Hematopoietic multipotent progenitor cell (in vitro differentiated cells): Measurements from ENCODE around the gene SLC16A3. TPM values are rescaled to one million over a fixed set of nuclear protein-coding genes. Genes with fewer than 3 reads are reported as not detected.
A peak's percentile ranks its signal among the peaks of the same experiment; 100 is the strongest.
"Not testable (repeated sequence)": the region's sequence is repeated elsewhere in the genome, so short reads cannot be mapped to it uniquely, and the experiment has no call there.

Source experiments
- DNase-seq, 3 donors: peaks; one replicate each; pipeline ENCODE4 v3.0.0-alpha.2; 2011 to 2015; ENCODE audit warnings: low read depth in 2 of 3, low spot score in 2 of 3
- total RNA-seq: library from RNA; depleted of rRNA; stranded (reverse); fragments of >200 nt; gene quantifications from one replicate; pipeline ENCODE4 v1.2.3, GENCODE V29; 2012

SLC16A3 gene
- total RNA-seq, 1 donor, result 65.4 TPM

DNA sequence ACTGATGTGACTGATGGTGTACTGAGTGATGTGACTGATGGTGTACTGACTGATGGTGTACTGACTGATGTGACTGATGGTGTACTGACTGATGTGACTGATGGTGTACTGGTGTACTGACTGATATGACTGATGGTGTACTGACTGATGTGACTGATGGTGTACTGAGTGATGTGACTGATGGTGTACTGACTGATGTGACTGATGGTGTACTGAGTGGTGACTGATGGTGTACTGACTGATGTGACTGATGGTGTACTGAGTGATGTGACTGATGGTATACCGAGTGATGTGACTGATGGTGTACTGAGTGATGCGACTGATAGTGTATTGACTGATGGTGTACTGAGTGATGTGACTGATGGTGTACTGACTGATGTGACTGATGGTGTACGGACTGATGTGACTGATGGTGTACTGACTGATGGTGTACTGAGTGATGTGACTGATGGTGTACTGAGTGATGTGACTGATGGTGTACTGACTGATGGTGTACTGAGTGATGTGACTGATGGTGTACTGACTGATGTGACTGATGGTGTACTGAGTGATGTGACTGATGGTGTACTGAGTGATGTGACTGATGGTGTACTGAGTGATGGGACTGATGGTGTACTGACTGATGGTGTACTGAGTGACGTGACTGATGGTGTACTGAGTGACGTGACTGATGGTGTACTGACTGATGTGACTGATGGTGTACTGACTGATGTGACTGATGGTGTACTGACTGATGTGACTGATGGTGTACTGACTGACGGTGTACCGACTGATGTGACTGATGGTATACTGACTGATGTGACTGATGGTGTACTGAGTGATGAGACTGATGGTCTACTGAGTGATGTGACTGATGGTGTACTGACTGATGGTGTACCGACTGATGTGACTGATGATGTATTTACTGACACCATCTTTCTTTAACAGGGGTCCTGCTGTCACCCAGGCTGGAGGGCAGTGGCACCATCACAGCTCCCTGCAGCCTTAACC lies 31.4 kb downstream of the SLC16A3 start:
- not testable (repeated sequence) for DNase-seq

DNA sequence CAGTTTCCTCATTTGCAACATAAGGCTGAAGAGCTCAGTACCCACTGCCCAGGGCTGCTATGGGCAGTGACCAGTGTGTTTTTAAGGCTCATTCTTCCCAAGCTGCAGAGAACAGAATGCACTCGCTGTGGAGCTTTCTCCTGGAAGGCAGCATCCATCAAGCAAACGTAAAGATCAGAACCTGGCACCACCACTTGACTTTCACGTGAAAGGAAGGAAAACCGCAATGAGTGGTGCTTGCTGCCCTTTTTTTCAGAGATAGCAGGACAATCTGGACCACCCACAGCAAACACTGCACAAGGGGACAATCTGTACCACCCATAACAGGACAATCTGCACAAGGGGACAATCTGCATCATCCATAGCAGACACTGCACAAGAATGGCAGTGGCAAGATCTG lies 33.5 kb downstream of the SLC16A3 start:
- DNase-seq, result no peak

DNA sequence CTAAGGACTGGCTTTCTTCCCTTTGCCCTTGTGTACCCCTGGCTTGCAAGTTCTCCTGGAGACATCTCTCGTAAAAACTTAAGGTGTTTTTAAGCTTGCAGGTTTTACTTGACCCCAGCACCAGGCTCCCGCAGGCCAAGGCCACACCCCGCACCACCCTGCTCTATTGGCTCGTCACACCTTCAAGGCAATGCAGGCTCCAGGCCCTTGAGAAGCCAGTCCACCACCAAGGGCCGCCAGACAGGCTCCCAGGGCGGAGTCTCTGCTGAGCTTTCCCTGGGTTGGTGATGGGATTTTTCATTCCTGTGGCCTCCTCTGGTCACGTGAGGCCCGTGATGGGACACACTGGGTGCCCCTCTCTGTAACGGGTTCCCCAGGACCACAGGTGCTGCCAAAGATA lies 34.8 kb downstream of the SLC16A3 start:
- DNase-seq, result no peak

DNA sequence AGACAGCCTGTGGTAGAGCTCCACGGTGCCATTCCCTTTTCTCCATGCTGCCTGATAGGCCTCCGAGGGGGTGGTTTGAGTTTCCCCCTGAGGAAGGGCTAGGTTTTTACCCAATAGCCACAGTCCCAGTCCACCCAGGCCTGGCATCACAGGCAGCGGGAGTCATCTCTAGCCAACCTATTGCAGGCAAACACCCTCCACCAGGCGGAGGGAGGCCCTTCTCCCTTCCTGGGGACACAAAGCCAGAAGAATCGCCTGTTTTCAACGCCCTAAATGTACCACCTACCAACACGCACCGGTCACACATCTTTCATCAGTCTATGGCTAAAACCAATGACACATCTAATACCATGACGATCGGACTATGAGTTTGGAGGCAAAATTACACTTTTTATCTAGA lies 37.3 kb downstream of the SLC16A3 start:
- DNase-seq, result no peak

DNA sequence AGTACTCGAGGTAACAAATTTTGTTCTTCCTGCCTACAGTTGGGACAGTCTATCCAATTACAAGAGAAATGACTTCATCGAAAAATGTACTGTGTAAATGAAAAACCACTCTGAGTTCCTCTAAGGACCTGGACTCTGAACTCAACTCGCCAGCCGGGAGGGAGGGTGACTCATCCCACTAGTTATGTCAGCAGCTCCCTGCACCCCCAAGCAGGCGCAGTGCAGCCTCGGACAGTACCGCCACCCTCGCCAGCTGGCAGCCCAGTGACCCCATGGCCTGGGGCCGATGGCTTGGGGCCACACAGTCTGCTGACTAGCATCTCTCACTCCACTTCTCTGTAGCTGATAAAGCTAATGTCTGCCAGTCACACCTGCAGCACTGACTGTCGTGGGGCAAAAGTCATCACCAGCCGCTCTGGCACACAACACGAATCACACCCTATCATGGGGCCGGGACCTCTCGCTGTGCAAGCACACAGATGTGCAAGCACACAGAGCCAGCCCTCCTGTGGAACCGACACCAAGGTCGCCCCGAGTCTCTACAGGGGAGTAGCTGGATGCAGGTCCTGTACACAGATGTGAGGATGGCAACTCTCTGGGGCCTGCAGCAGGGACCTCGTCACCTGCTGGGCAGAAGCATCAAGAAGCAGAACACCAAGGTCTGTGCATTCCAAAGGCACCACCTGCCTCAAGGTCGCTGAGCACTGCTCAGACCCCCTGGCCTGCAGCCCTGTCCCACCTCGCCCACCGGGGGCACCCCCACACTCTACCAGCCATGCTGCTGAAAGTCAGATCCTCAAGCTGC lies 38.9 kb downstream of the SLC16A3 start:
- DNase-seq, result peak in 2 of 3 donors; percentile 55 to 56

DNA sequence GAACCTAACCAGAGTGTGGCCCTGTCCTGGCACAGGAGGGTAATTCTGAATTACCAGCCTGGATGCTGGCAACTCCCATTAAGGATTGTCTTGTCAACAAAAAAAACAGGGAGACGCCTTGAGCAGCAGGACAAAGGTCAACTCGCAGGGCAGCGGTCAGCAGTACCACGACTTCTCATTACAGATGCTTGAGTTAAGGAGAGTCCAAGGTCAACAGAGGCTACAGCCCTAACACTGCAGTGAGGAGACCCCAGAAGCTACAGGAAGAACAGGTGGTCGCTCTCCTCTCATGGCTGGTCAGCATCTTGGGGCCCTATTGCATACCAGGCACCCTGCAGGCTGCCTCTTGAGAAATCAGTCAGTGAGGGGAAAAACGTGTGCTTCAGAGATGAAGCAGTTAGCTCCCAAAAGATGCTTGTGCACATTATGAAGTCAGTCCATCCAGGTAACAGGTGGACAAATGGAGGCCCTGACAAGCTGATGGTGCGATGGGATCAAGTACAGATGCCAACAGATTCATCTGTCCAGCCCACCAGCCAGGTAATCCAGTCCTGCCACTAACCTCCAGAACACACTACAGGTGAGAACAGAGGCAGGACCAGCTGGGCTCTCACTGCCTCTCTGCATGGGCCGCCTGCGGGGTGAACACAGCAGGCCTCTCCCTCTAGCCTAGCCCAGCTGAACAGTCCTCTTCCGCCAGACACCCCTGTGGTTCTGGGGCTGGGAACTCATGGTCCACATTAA lies 40.5 kb downstream of the SLC16A3 start:
- no peak for DNase-seq

DNA sequence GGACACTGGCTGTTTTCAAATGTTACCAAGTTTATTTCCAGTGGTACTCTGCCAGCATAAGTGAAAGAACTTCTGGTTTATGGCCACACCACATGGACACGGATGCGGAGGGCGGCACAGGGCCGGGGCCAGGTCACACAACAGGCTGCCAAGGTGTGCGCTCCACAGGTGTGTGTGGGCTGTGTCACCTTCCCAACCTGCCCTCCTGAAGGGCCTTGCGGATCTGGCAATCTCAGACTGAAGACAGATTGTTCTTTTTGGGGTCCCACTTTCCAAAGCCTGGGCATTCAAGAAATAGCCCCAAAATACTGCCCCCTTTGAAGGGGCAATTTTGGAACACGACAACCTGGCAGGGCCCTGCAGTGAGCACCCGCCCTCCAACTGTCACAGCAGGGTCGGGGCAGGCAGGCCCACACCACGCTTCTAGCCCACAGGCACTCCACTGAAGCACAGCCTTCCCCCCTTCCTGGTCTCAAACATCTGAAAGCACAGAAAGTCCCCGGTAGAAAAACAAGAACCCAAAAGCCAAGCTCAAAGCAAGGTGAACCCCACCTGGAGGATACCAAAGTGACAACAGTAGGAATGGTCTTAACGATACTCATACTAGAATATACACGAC lies 41.1 kb downstream of the SLC16A3 start:
- no peak for DNase-seq

DNA sequence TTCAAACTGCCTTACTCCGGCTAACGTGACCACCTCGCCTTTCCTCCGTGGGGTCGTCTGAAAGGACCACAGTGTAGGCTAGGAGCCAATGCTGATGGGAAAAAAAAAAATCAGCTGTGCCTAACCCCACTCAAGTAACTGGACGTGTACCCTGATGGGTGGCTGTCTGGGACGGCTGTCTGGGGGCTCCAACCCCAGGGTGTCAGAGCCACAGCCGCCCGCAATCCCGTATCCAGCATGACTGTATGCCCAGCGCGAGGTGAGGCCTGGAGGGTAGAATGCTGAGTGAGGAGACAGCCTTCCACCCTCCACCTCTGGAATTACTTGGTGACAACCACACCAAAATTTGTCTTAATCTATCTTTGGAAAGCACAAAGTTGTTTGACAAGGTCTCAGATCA lies 41.8 kb downstream of the SLC16A3 start:
- no peak for DNase-seq

DNA sequence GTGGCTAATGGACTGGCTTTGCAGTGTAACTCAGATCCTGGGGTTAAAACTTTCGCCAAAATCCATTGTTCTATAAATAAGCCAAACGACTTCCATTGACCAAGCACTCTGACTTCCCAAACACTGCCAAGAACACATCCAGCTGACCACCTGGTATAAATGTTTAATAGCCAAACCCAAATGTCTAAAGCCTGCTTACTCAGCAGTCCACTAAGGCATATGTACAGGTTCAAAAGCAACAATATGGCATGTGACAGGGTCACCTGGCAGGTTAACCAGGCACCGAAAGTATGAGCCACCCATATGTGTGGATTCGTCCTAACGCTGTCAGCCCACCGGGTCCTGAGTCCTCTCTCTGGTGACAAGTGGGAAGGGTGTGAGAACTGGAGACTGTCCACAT lies 42.6 kb downstream of the SLC16A3 start:
- no peak for DNase-seq

DNA sequence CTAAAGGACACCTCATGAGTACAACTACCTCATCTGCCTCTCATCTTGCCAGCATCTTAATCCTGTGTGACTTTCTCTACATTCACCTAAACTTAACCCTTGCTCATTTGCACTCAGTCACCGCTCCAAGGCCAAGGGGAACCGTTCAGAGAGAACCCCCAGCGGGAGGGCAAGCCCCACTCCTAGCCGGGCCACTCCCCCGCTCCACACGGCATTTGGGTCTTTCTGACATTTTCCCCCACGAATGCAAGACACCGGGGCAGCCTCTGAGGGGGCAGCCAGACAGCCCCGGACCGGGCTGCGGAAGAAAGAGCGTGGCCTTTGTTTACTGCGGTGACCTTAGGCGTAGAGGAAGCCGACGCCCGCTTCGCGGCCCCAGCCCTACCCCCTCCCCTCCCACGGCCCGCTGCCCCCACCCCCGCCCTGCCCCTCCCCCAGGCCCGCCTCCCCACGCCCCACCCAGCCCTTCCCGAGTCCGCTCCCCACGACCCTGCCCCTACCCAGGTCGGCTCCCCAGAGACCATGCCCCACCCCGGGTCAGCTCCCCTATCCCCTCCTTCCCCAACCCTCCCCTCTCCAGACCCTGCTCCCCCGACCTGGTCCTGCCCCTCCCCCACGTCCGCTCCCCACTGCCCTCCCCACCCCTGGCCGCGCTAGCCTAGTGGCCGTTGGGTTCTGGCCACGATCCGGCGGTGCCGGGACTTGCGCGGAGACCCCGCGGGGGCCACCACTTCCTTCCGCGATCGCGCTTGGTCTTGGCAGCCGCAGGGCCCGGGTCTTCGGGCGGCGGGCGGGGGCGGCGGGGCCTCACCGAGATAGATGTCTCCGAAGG lies 43.9 kb downstream of the SLC16A3 start:
- peak in 2 of 3 donors; percentile 29 to 42 for DNase-seq

DNA sequence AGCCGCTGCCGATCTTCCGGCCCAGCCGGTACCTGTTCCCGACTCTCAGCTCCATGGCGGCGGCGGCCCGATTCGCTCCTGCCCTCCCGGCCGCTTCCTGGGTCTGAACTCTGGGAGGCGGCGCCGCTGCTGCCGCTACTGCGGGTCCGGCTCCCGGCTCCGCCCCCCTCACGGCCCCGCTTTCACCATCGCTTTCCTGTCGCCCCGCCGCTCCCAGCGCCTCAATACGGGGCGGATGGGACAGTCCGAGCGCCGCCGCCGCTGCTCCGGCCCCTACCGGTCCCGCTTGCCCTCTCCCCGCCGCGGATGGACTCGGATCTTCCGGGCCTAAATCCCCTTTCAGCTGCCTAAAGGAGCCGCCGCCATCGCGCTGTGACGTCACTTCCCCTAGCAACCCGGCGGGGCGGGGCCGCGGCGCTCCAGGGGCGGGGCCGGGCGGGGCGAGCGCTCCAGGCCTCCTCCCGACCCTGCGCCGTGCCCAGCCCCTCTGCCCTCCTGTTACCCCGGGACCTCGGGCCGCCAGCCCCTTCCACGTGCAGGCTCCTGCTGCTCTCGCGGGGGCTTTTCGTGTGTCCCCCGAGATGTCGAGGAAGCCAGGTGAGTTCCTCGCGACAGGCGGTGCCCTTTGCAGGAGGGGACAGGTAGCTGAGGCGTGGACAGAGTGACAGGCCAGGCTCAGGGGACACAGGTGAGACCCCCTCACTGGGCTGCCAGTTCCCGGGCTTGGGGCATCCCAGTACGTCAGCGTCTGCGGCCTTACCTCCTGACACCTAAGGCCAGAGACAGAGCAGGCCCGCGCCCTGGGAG lies 44.7 kb downstream of the SLC16A3 start, which contains the start of gene CSNK1D:
TSS of gene CSNK1D (minus strand) at position 374 of the 807 bp plus-strand sequence. CDS start at position 55, 319 bp downstream.
- peak; percentile 90 to 94 (median 91) for DNase-seq

DNA sequence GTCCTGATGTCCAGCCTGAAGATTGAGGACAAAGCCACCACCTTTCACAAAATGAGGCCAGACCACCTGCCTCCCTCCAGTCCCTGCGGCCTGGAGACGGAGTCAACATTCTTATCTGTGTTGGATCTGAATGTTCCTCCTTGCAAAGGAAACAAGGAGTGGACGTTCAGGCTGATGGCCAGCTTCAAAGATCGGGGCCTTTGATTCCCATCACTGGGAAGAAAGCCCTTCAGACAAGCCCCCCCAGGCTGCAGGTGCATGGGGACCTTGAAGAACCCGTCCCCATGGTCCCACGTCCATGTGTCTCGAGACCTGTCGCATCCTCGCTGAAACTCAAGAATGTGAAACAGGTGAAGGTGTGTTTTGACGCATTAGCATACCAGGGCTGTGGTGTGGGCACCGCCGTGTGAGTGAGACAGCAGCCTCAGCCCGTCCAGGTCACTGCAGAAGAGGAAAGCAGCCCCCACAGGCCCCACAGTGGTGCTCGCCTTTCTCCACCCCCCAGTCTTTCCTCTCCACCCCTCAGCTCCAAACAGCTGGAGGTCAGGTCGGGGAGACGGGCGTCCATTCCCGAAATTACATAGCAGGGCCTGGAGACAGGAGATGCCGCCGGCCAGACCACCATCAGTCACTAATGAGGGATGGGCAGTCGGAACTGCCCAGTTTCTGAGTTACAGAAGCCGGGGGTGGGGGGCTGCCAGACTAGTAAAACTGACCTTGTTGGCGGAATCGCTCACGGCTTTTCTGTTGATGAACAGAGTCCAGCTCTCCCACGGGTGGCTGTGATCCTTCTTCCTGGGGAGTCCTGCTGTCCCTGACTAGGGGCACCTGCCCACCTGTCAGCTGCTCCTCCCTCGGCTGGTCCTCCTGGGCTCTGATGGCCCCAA lies 45.5 kb downstream of the SLC16A3 start:
- no peak for DNase-seq

DNA sequence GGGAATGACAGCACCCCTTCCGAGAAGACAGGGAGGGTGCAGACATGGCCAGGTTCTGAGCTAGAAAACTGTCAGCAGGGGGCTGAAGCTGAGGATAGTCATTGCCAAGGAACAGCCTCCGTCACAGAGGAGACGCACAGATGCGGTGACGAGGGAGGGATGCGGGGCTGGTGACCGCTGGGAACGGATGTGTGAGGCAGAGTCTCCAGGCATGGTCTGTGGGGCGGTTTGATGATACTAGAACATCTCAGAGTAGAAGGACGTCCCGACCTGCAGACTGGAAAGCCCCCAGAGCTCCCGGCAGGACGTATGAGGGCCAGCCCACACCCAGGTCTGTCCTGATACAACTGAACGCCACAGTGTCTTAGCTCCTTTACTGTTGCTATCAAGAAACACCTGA lies 46.5 kb downstream of the SLC16A3 start:
- DNase-seq, result no peak

DNA sequence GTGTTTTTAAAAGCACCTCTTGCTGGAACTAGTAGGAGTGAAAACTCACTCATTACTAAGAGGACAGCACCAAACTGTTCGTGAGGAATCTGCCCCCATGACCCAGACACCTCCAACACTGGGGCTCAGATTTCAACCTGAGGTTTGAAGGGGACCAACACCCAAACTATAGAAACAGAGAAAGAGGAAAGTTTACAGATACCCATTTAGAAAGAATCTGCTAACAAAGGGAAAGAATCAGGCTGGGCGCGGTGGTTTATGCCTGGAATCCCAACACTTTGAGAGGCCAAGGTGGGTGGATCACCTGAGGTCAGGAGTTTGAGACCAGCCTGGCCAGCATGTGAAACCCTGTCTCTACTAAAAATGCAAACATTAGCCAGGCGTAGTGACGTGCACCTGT lies 48.1 kb downstream of the SLC16A3 start:
- no peak for DNase-seq

DNA sequence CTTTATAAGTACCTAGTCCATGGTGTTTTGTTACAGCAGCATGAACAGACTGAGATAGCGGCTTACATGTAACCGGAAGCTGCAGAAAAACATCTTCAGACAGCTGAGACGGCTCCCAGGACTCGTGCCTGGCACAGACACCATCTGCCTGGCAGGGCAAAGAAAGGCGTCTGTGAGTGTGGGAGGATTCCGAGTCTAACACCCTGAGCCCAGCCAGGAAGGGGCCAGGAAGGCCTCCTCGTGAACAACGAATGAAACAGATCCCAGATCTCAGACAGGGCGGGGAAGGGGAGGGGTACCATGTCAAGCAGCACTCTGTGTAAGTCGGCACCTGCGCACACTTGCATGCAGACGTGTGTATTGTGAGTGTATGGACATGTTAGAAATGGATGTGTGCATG lies 49.0 kb downstream of the SLC16A3 start:
- DNase-seq, result no peak

DNA sequence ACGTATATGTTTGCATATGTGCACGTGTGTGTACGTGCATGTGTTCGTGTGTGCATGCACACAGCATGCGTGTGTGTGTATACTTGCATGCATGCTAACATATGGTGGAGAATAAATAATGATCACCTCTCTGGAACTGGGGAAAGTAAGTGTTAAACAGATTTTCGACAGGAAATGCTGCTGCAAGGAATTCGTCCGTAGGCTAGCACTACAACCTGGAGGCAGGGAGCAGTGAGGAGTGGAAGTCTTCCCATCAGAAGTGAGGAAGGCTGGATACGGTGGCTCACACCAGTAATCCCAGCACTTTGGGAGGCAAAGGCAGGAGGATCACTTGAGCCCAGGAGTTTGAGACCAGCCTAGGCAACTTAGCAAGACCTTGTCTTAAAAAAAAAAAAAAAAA lies 49.5 kb downstream of the SLC16A3 start:
- no peak for DNase-seq

DNA sequence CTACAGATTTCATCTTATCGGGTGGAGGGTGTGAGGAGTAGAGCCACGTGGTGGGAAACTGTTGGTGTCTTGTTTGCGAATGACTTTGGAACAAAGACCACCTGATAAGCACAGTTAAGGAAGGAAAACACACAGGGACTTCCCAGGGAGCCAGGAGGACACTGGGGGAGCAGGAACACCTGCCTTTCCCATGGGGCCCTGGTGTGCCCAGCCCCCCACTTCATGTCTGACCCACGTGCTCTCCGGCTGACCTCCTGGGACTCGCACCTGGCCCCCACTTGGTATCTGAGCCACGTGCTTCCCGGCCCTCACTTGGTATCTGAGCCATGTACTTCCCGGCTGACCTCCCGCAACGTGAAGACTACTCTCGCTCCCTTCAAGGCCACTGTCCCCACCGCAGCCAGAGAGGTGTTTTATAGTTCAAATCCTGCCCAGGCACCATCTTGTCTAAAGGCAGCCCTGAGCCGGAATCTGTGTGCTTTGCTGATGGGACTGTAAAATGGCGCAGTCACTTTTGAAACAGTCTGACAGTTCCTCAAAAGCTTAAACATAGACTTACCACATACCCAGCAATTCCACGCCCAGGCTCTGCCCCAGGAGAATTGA lies 50.0 kb downstream of the SLC16A3 start:
- no peak for DNase-seq
